Stimulated activated CD8-positive, alpha-beta memory T cell treated with anti-CD3 and anti-CD28 coated beads, Interleukin-4, amount 100 ng/mL, for 4 hours (primary cell): ENCODE measurements around the gene BLVRA.

Experiments used
- DNase-seq, 2 donors: peaks; one replicate each; pipeline ENCODE4 v3.0.0-alpha.2; 2020; ENCODE audit warnings: low read depth in 2 of 2, low spot score in 1 of 2

BLVRA gene

GRCh38 chr7:43749383-43749940, 9.0 kb upstream of the BLVRA start:
- DNase-seq = no peak

- DNase-seq = no peak
These were observed 8.2 kb upstream of the BLVRA start for GRCh38 chr7:43750016-43750887.

GRCh38 chr7:43752411-43752810, 6.1 kb upstream of the BLVRA start:
- DNase-seq = no peak

- no peak for DNase-seq
These were observed 5.1 kb upstream of the BLVRA start for GRCh38 chr7:43753271-43753810.

GRCh38 chr7:43753843-43754242, 4.6 kb upstream of the BLVRA start:
- DNase-seq = no peak

- no peak for DNase-seq
These were observed 3.9 kb upstream of the BLVRA start for GRCh38 chr7:43754596-43754995.

GRCh38 chr7:43756368-43757072, 2.0 kb upstream of the BLVRA start:
- DNase-seq = no peak

- no peak for DNase-seq
These were observed 1.3 kb upstream of the BLVRA start for GRCh38 chr7:43757073-43757720.

- DNase-seq = peak; percentile 2 to 8
These were observed 573 bp downstream of the BLVRA start for GRCh38 chr7:43758822-43759683.

GRCh38 chr7:43760861-43761260, 2.4 kb downstream of the BLVRA start:
- no peak for DNase-seq

GRCh38 chr7:43761382-43761781, 2.9 kb downstream of the BLVRA start:
- no peak for DNase-seq

GRCh38 chr7:43761938-43762692, 3.6 kb downstream of the BLVRA start:
- DNase-seq = no peak

GRCh38 chr7:43763183-43763582, 4.7 kb downstream of the BLVRA start:
- DNase-seq = no peak

- DNase-seq = peak in 1 of 2 donors; percentile 15
These were observed 5.7 kb downstream of the BLVRA start for GRCh38 chr7:43764039-43764761.

GRCh38 chr7:43764807-43765491, 6.5 kb downstream of the BLVRA start:
- DNase-seq = no peak

GRCh38 chr7:43766564-43766963, 8.1 kb downstream of the BLVRA start:
- no peak for DNase-seq

GRCh38 chr7:43767311-43767710, 8.8 kb downstream of the BLVRA start:
- DNase-seq = no peak

GRCh38 chr7:43768201-43768886, 9.9 kb downstream of the BLVRA start:
- no peak for DNase-seq
